Measurements from ENCODE around the gene B4GALT1.

DNA sequence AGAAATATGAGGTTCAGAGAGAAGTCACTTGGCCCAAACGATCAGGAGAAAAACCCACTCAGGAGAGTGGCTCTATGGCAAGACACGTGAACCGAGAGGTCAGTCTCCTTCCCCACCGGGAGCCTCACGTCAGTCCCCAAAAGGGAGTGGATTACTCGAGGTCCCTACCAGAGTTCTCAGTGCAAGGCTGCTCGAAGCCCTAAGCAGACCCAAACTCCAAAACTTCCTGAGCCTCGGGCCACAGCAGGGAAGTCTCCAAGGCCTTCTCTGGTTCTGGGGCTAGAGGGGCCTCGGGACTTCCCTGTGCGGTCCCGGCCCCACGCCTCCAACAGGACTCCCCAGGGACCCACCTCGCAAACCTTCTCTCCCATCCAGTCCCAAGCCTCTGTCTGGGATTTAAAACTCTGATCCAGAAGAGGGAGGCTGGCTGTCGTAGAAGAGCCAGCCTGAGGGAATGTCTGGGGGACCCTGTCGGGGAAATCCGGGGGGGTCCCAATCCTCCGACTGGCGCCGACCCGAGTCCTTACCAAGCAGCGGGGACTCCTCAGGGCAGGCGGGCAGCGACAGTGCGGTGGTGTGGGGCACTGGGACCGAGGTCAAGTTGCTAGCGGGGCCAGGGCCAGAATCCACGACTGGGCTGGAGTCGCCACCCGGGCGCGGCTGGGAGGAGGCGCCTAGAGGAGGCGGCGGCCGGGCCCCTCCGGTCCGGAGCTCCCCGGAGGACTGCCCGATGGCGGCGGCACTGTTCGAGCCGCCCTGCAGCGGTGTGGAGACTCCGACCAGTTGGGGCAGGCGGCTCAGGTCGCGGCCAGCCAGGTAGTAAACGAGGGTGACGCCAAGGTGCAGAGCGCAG is 679 bp downstream of the B4GALT1 start:
- TF ChIP-seq CTCF (conservative IDR thresholded peaks at IDR 0.05; ENCODE audit: low read depth, low read length) (no peak), EZH2 (IDR thresholded peaks at IDR 0.05; ENCODE audit: borderline replicate concordance, low read depth, low read length, poor library complexity, severe bottlenecking) (no peak)
